ENCODE measurements around the gene HES2.

GRCh38 chr1:6450005-6450450 is 30.3 kb upstream of the HES2 start:
- no peak for TF ChIP-seq REST (IDR thresholded peaks at IDR 0.05; ENCODE audit: low read depth)
- no peak for TF ChIP-seq EP300 (IDR thresholded peaks at IDR 0.05; ENCODE audit: borderline replicate concordance)
- TF ChIP-seq CEBPB (IDR thresholded peaks at IDR 0.05), result no peak
- no peak for TF ChIP-seq YY1 (IDR thresholded peaks at IDR 0.05; ENCODE audit: low read depth)
- no peak for TF ChIP-seq TAF1 (IDR thresholded peaks at IDR 0.05; ENCODE audit: low read depth)
- no peak for TF ChIP-seq CREB1 (IDR thresholded peaks at IDR 0.05; ENCODE audit: low read depth)
- TF ChIP-seq NFIC (IDR thresholded peaks at IDR 0.05), result no peak
